Measurements from ENCODE around the gene CUL9. TPM values are rescaled to one million over a fixed set of nuclear protein-coding genes. Genes with fewer than 3 reads are reported as not detected.
A peak's percentile ranks its signal among the peaks of the same experiment; 100 is the strongest.

The CUL9 gene
- total RNA-seq, 1 donor from 2014 or later, result 41.8 TPM

DNA sequence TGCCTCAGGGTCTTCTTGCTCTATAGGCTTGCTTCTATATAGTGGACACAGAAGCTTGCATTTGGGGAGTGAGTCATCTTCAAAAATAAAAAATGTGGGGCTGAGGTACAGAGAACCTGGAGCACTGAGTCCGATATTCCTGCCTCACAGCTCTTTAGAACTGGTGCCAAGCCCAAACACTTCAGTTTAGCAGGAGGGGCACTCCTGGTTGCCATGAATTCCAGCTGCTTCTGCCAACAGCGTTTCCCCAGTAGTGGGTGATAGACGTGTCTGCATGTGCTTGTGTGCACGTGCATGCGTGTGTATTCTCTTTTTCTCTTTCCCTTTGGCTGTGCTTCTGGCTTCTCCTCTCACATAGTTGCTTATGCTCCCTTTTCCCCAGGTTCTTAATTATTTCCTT lies 35.4 kb downstream of the CUL9 start:
- intact Hi-C loops (cut with DNase I), result no loop called here
- ATAC-seq (peak; percentile 63 to 66), DNase-seq (no peak)
- TF ChIP-seq CTCF (IDR thresholded peaks at IDR 0.05), result no peak
- Histone ChIP-seq H3K4me1 (no peaks in the 10 kb centered on the region), H3K27me3 (ENCODE audit: low read depth) (no peaks in the 10 kb centered on the region), H3K27ac (no peak overlapping the region), H3K36me3 (peaks cover 59% of the 10 kb centered on the region), H3K4me3 (no peak overlapping the region), H3K9me3 (no peaks in the 10 kb centered on the region)

GRCh38 chr6:43219119-43219518 lies 37.1 kb downstream of the CUL9 start:
- Histone ChIP-seq H3K4me1 (peaks cover 3% of the 10 kb centered on the region), H3K27ac (no peak overlapping the region), H3K4me3 (no peak overlapping the region), H3K9me3 (no peaks in the 10 kb centered on the region), H3K27me3 (ENCODE audit: low read depth) (no peaks in the 10 kb centered on the region), H3K36me3 (peaks cover 69% of the 10 kb centered on the region)
- intact Hi-C loops (cut with DNase I), result no loop called here
- TF ChIP-seq CTCF (IDR thresholded peaks at IDR 0.05), result no peak
- no peak for ATAC-seq
- no peak for DNase-seq

GRCh38 chr6:43219814-43220213 lies 37.8 kb downstream of the CUL9 start:
- no peak for ATAC-seq
- H3K4me3 ChIP-seq, result no peak overlapping the region
- no peak overlapping the region for H3K27ac ChIP-seq
- H3K4me1 ChIP-seq, result peaks cover 9% of the 10 kb centered on the region
- TF ChIP-seq CTCF (IDR thresholded peaks at IDR 0.05), result no peak
- H3K36me3 ChIP-seq, result peaks cover 63% of the 10 kb centered on the region
- intact Hi-C loops (cut with DNase I), result no loop called here
- H3K27me3 ChIP-seq (ENCODE audit: low read depth), result no peaks in the 10 kb centered on the region
- H3K9me3 ChIP-seq, result no peaks in the 10 kb centered on the region
- no peak for DNase-seq

- no peak for ATAC-seq
- H3K27ac ChIP-seq, result no peak overlapping the region
- intact Hi-C loops (cut with DNase I), result no loop called here
- H3K9me3 ChIP-seq, result no peaks in the 10 kb centered on the region
- no peak for DNase-seq
- peaks cover 9% of the 10 kb centered on the region for H3K4me1 ChIP-seq
- peaks cover 56% of the 10 kb centered on the region for H3K36me3 ChIP-seq
- no peaks in the 10 kb centered on the region for H3K27me3 ChIP-seq (ENCODE audit: low read depth)
- TF ChIP-seq CTCF (IDR thresholded peaks at IDR 0.05), result no peak
- no peak overlapping the region for H3K4me3 ChIP-seq
Observed at GRCh38 chr6:43220439-43220951, 38.5 kb downstream of the CUL9 start.

- no peak for ATAC-seq
- intact Hi-C loops (cut with DNase I), result no loop called here
- DNase-seq, result no peak
- Histone ChIP-seq H3K36me3 (peaks cover 48% of the 10 kb centered on the region), H3K9me3 (no peaks in the 10 kb centered on the region), H3K4me3 (no peak overlapping the region), H3K4me1 (peaks cover 9% of the 10 kb centered on the region), H3K27ac (no peak overlapping the region), H3K27me3 (ENCODE audit: low read depth) (no peaks in the 10 kb centered on the region)
- TF ChIP-seq CTCF (IDR thresholded peaks at IDR 0.05), result no peak
Observed at GRCh38 chr6:43221046-43221972, 39.3 kb downstream of the CUL9 start.
